HepG2 (cell line): ENCODE data around the gene KLHL36. TPM values are rescaled to one million over a fixed set of nuclear protein-coding genes. Genes with fewer than 3 reads are reported as not detected.

Source experiments
- AHR ChIP-seq: IDR thresholded peaks from 2 replicates; pipeline ENCODE4 v1.6.1; 2018; ENCODE audit warnings: missing genetic modification reagents, missing compliant biosample characterization
- FOXK2 ChIP-seq: fragments of 450-650 bp; IDR thresholded peaks from 2 replicates; pipeline ENCODE4 v1.6.1; 2016
- GABPB1 ChIP-seq: IDR thresholded peaks from 2 replicates; pipeline ENCODE4 v1.6.1; 2016; ENCODE audit warnings: mild to moderate bottlenecking, missing genetic modification reagents, moderate library complexity, missing compliant biosample characterization
- KLF12 ChIP-seq: sonication (generic); formaldehyde crosslinking; IDR thresholded peaks from 2 replicates; pipeline ENCODE4 v1.4.0; 2020; ENCODE audit warnings: missing genetic modification reagents, borderline replicate concordance
- KMT2B ChIP-seq: IDR thresholded peaks from 2 replicates; pipeline ENCODE4 v1.6.1; 2016; ENCODE audit warnings: missing genetic modification reagents, missing compliant biosample characterization
- MIXL1 ChIP-seq: IDR thresholded peaks from 2 replicates; pipeline ENCODE4 v1.6.1; 2016
- NPAS2 ChIP-seq: sonication (generic); formaldehyde crosslinking; IDR thresholded peaks from 2 replicates; pipeline ENCODE4 v1.8.0; 2022; ENCODE audit warnings: mild to moderate bottlenecking, missing genetic modification reagents, borderline replicate concordance
- RARG ChIP-seq: sonication (generic); formaldehyde crosslinking; IDR thresholded peaks from 2 replicates; pipeline ENCODE4 v1.4.0; 2020; ENCODE audit warnings: low read depth, mild to moderate bottlenecking, missing genetic modification reagents
- REXO4 ChIP-seq: sonication (generic); formaldehyde crosslinking; IDR thresholded peaks from 2 replicates; pipeline ENCODE4 v1.8.0; 2022; ENCODE audit warnings: missing genetic modification reagents, mild to moderate bottlenecking, borderline replicate concordance
- SIX4 ChIP-seq: sonication (generic); formaldehyde crosslinking; IDR thresholded peaks from 2 replicates; pipeline ENCODE4 v1.4.0; 2020; ENCODE audit warnings: missing genetic modification reagents
- SMAD3 ChIP-seq: sonication (generic); formaldehyde crosslinking; IDR thresholded peaks from 2 replicates; pipeline ENCODE4 v1.4.0; 2020; ENCODE audit warnings: missing genetic modification reagents
- ZBTB42 ChIP-seq: sonication (generic); formaldehyde crosslinking; IDR thresholded peaks from 2 replicates; pipeline ENCODE4 v1.5.0; 2020; ENCODE audit warnings: mild to moderate bottlenecking, missing genetic modification reagents
- ZMAT5 ChIP-seq: sonication (generic); formaldehyde crosslinking; IDR thresholded peaks from 2 replicates; pipeline ENCODE4 v1.5.0; 2020; ENCODE audit warnings: mild to moderate bottlenecking, low read depth, missing genetic modification reagents, borderline replicate concordance
- ZNF766 ChIP-seq: sonication (generic); formaldehyde crosslinking; IDR thresholded peaks from 2 replicates; pipeline ENCODE4 v1.5.0; 2020; ENCODE audit warnings: missing genetic modification reagents, borderline replicate concordance
- polyA plus RNA-seq, 8 experiments: library from polyadenylated mRNA; depleted of rRNA in 3 of 8; stranded (reverse) in 7 of 8; unstranded in 1 of 8; fragments of >200 nt; fragmentation: Illumina TruSeq in 4 of 8; extraction: Trizol in 4 of 8; gene quantifications; 2 replicates each; pipeline versions ENCODE4 v1.2.1 to v1.2.3, GENCODE V29; 2011 to 2016; ENCODE audit warnings: low read depth in 4 of 8, missing spikeins in 1 of 8, mixed read lengths in 1 of 8; ENCODE audit not compliant: insufficient read depth in 1 of 8
- total RNA-seq, 5 experiments: library from RNA; depleted of rRNA; stranded (reverse); fragments of >200 nt; fragmentation: Illumina TruSeq; extraction: Trizol; gene quantifications; 2 replicates each; pipeline ENCODE4 v1.2.3, GENCODE V29; 2016; ENCODE audit warnings: low read depth in 1 of 5
- TF ChIP-seq, protein P1 (sequence below): sonication (generic); formaldehyde crosslinking; IDR thresholded peaks from one replicate; pipeline ENCODE4 v1.5.1; 2020; ENCODE audit warnings: mild to moderate bottlenecking, missing genetic modification reagents; ENCODE audit errors: not compliant biosample characterization
- TF ChIP-seq, protein P2 (sequence below): sonication (generic); IDR thresholded peaks from 2 replicates; pipeline ENCODE4 v1.6.1; 2016; ENCODE audit warnings: low read depth, borderline replicate concordance
- TF ChIP-seq, protein P3 (sequence below): sonication (generic); formaldehyde crosslinking; conservative IDR thresholded peaks from 2 replicates; pipeline ENCODE4 v1.5.0; 2020; ENCODE audit warnings: missing genetic modification reagents
- TF ChIP-seq, protein P4 (sequence below): IDR thresholded peaks from 2 replicates; pipeline ENCODE4 v1.6.1; 2016; ENCODE audit warnings: missing biosample characterization, missing genetic modification reagents, low read depth

Gene KLHL36
- total and polyA plus RNA-seq, 2 of the 13 experiments (the other 11 are each of a cell fraction or from before 2014, with no cell fraction given), result 24.3 to 26.0 TPM

GRCh38 chr16:84599521-84600202 lies 48.6 kb upstream of the KLHL36 start (continued):
- TF ChIP-seq, protein P1, sequence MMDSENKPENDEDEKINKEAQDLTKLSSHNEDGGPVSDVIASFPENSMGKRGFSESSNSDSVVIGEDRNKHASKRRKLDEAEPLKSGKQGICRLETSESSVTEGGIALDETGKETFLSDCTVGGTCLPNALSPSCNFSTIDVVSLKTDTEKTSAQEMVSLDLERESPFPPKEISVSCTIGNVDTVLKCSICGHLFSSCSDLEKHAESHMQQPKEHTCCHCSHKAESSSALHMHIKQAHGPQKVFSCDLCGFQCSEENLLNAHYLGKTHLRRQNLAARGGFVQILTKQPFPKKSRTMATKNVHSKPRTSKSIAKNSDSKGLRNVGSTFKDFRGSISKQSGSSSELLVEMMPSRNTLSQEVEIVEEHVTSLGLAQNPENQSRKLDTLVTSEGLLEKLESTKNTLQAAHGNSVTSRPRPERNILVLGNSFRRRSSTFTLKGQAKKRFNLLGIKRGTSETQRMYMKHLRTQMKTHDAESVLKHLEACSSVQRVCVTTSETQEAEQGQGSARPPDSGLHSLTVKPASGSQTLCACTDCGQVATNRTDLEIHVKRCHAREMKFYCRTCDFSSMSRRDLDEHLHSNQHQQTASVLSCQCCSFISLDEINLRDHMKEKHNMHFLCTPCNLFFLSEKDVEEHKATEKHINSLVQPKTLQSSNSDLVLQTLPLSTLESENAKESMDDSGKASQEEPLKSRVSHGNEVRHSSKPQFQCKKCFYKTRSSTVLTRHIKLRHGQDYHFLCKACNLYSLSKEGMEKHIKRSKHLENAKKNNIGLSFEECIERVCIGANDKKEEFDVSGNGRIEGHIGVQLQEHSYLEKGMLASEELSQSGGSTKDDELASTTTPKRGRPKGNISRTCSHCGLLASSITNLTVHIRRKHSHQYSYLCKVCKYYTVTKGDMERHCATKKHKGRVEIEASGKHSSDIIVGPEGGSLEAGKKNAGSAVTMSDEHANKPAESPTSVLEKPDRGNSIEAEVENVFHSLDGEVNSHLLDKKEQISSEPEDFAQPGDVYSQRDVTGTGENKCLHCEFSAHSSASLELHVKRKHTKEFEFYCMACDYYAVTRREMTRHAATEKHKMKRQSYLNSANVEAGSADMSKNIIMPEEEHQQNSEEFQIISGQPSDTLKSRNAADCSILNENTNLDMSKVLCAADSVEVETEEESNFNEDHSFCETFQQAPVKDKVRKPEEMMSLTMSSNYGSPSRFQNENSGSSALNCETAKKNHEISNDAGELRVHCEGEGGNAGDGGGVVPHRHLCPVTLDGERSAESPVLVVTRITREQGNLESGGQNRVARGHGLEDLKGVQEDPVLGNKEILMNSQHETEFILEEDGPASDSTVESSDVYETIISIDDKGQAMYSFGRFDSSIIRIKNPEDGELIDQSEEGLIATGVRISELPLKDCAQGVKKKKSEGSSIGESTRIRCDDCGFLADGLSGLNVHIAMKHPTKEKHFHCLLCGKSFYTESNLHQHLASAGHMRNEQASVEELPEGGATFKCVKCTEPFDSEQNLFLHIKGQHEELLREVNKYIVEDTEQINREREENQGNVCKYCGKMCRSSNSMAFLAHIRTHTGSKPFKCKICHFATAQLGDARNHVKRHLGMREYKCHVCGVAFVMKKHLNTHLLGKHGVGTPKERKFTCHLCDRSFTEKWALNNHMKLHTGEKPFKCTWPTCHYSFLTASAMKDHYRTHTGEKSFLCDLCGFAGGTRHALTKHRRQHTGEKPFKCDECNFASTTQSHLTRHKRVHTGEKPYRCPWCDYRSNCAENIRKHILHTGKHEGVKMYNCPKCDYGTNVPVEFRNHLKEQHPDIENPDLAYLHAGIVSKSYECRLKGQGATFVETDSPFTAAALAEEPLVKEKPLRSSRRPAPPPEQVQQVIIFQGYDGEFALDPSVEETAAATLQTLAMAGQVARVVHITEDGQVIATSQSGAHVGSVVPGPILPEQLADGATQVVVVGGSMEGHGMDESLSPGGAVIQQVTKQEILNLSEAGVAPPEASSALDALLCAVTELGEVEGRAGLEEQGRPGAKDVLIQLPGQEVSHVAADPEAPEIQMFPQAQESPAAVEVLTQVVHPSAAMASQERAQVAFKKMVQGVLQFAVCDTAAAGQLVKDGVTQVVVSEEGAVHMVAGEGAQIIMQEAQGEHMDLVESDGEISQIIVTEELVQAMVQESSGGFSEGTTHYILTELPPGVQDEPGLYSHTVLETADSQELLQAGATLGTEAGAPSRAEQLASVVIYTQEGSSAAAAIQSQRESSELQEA (CRISPR knock-in tag), result no peak
- TF ChIP-seq RARG, result no peak
- TF ChIP-seq NPAS2 (CRISPR knock-in tag), result no peak
- TF ChIP-seq KLF12 (CRISPR knock-in tag), result no peak
- no peak for TF ChIP-seq REXO4 (CRISPR knock-in tag)
- 0 out of 2 replicates have a peak, but pooled peaks have one; percentile 61 for TF ChIP-seq AHR (CRISPR knock-in tag)
- 0 out of 2 replicates have a peak, but pooled peaks have one; percentile 12 for TF ChIP-seq MIXL1
- TF ChIP-seq, protein P2, sequence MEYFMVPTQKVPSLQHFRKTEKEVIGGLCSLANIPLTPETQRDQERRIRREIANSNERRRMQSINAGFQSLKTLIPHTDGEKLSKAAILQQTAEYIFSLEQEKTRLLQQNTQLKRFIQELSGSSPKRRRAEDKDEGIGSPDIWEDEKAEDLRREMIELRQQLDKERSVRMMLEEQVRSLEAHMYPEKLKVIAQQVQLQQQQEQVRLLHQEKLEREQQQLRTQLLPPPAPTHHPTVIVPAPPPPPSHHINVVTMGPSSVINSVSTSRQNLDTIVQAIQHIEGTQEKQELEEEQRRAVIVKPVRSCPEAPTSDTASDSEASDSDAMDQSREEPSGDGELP, result peak; percentile 93
- no peak for TF ChIP-seq ZBTB42 (CRISPR knock-in tag)
- TF ChIP-seq FOXK2, result no peak
- TF ChIP-seq SMAD3 (CRISPR knock-in tag), result no peak
- TF ChIP-seq GABPB1, result peak; percentile 55
- TF ChIP-seq ZMAT5 (CRISPR knock-in tag), result no peak
- peak; percentile 28; the same call in 1 of the 2 replicates for TF ChIP-seq KMT2B (CRISPR knock-in tag)
- no peak for TF ChIP-seq ZNF766 (CRISPR knock-in tag)
- TF ChIP-seq, protein P3, sequence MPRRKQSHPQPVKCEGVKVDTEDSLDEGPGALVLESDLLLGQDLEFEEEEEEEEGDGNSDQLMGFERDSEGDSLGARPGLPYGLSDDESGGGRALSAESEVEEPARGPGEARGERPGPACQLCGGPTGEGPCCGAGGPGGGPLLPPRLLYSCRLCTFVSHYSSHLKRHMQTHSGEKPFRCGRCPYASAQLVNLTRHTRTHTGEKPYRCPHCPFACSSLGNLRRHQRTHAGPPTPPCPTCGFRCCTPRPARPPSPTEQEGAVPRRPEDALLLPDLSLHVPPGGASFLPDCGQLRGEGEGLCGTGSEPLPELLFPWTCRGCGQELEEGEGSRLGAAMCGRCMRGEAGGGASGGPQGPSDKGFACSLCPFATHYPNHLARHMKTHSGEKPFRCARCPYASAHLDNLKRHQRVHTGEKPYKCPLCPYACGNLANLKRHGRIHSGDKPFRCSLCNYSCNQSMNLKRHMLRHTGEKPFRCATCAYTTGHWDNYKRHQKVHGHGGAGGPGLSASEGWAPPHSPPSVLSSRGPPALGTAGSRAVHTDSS (CRISPR knock-in tag), result no peak
- TF ChIP-seq SIX4 (CRISPR knock-in tag), result no peak; the same call in 1 of the 2 replicates
- TF ChIP-seq, protein P4, sequence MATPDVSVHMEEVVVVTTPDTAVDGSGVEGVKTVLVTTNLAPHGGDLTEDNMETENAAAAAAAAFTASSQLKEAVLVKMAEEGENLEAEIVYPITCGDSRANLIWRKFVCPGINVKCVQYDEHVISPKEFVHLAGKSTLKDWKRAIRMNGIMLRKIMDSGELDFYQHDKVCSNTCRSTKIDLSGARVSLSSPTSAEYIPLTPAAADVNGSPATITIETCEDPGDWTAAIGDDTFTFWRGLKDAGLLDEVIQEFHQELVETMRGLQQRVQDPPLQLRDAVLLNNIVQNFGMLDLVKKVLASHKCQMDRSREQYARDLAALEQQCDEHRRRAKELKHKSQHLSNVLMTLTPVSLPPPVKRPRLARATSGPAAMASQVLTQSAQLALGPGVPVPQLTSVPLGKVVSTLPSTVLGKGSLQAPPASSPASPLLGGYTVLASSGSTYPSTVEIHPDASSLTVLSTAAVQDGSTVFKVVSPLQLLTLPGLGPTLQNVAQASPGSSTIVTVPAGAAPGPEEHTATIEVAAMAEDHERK, result no peak
